Endothelial cell of hepatic sinusoid (primary cell): ENCODE results near the gene ZNF410.
"Not testable (repeated sequence)": the region's sequence is repeated elsewhere in the genome, so short reads cannot be mapped to it uniquely, and the experiment has no call there.

ENCODE experiments used
- in situ Hi-C: cut with HindIII; loops from 2 replicates; pipeline ENCODE4 v1.10.0; 2017; ENCODE audit warnings: low sequenced_read_pairs

The ZNF410 gene

GRCh38 chr14:73886449-73887317 lies at the start of gene ZNF410:
ZNF410 (plus strand) TSS chr14:73886859; CDS start chr14:73892176, 5,317 bp downstream.
- in situ Hi-C loops = no loop called here

GRCh38 chr14:73838293-73839034 lies 48.2 kb upstream of the ZNF410 start:
- in situ Hi-C loops = not testable (repeated sequence)

GRCh38 chr14:73842201-73842600 lies 44.5 kb upstream of the ZNF410 start:
- in situ Hi-C loops = no loop called here

GRCh38 chr14:73842851-73843250 lies 43.8 kb upstream of the ZNF410 start:
- in situ Hi-C loops = no loop called here

GRCh38 chr14:73843296-73843695 lies 43.4 kb upstream of the ZNF410 start:
- in situ Hi-C loops = no loop called here

GRCh38 chr14:73846947-73847346 lies 39.7 kb upstream of the ZNF410 start:
- in situ Hi-C loops = no loop called here

GRCh38 chr14:73851000-73851399 lies 35.7 kb upstream of the ZNF410 start:
- in situ Hi-C loops = no loop called here

- in situ Hi-C loops = no loop called here
Measured at GRCh38 chr14:73851567-73852382, 34.9 kb upstream of the ZNF410 start, which contains the start of gene PTGR2. PTGR2 (plus strand) TSS chr14:73851831; CDS start chr14:73858863, 7,032 bp downstream.

GRCh38 chr14:73859145-73859544 lies 27.5 kb upstream of the ZNF410 start:
- in situ Hi-C loops = no loop called here

GRCh38 chr14:73861073-73861472 lies 25.6 kb upstream of the ZNF410 start:
- in situ Hi-C loops = no loop called here

- in situ Hi-C loops = no loop called here
Measured at GRCh38 chr14:73862480-73862879, 24.2 kb upstream of the ZNF410 start.

- in situ Hi-C loops = no loop called here
Measured at GRCh38 chr14:73863209-73863608, 23.4 kb upstream of the ZNF410 start.

GRCh38 chr14:73865534-73866113 lies 21.0 kb upstream of the ZNF410 start:
- in situ Hi-C loops = no loop called here

- in situ Hi-C loops = not testable (repeated sequence)
Measured at GRCh38 chr14:73869754-73870153, 16.9 kb upstream of the ZNF410 start.

GRCh38 chr14:73870525-73871235 lies 16.0 kb upstream of the ZNF410 start:
- in situ Hi-C loops = no loop called here

- in situ Hi-C loops = no loop called here
Measured at GRCh38 chr14:73873660-73874059, 13.0 kb upstream of the ZNF410 start.

GRCh38 chr14:73877790-73878189 lies 8.9 kb upstream of the ZNF410 start:
- in situ Hi-C loops = no loop called here

GRCh38 chr14:73878436-73878835 lies 8.2 kb upstream of the ZNF410 start:
- in situ Hi-C loops = no loop called here

- in situ Hi-C loops = no loop called here
Measured at GRCh38 chr14:73879027-73879426, 7.6 kb upstream of the ZNF410 start.
